GM12878 (cell line): ENCODE measurements around the gene PCNX1. TPM values are rescaled to one million over a fixed set of nuclear protein-coding genes. Genes with fewer than 3 reads are reported as not detected.

ENCODE experiments used
- ATAC-seq: fragments of 200-7000 bp; cut with Tn5 transposase; 3 replicates; pipeline ENCODE4 v1.9.1; 2020; ENCODE audit warnings: mild to moderate bottlenecking, moderate library complexity
- BruUV-seq: library from RNA; stranded (reverse); fragments of 400-500 nt; replicated peaks from 2 replicates; lab custom pipeline; 2021; lab: Mats Ljungman, UMichigan
- CTCF ChIA-PET: fragments of 300-600 bp; sonication (Branson Sonifier 250); formaldehyde crosslinking; extraction: SDS; loops from one replicate; lab custom pipeline; 2021; ENCODE audit warnings: inconsistent platforms; lab: Yijun Ruan, JAX
- POLR2A ChIA-PET: fragments of 350-600 bp; formaldehyde crosslinking; extraction: SDS; loops from one replicate; lab custom pipeline; 2021; ENCODE audit warnings: inconsistent platforms; lab: Charles Lee
- RAD21 ChIA-PET: fragments of 300-600 bp; sonication (Branson Sonifier 250); formaldehyde crosslinking; loops from one replicate; lab custom pipeline; 2023; ENCODE audit warnings: antibody characterized with exemption; ENCODE audit not compliant: unreplicated experiment; lab: Charles Lee
- SMC1A ChIA-PET: fragments of 300-600 bp; sonication (Branson Sonifier 250); formaldehyde crosslinking; loops from one replicate; lab custom pipeline; 2023; ENCODE audit not compliant: unreplicated experiment, uncharacterized antibody; lab: Charles Lee
- DNase-seq: peaks from one replicate; pipeline ENCODE4 v3.0.0-alpha.2; 2011; ENCODE audit warnings: low read depth, low spot score
- FAIRE-seq: peaks from 3 replicates; lab custom pipeline; 2011; peaks lifted over from hg19 to GRCh38; lab: Jason Lieb, UNC
- H2AFZ ChIP-seq: 2 replicates; pipeline ENCODE4 v1.6.0; 2011; ENCODE audit warnings: low read depth, low read length, control low read depth; ENCODE audit not compliant: control insufficient read depth
- H3K27ac ChIP-seq: 2 replicates; pipeline ENCODE4 v1.5.1; 2011; ENCODE audit warnings: control low read depth; ENCODE audit not compliant: control insufficient read depth, insufficient read depth
- H3K27me3 ChIP-seq, 2 experiments: replicated peaks in 1 of 2; 2 replicates each; pipeline versions ENCODE4 v1.6.0 to v1.6.1; 2011; ENCODE audit warnings: low read length in 1 of 2; ENCODE audit not compliant: control insufficient read depth in 2 of 2, insufficient read depth in 2 of 2
- H3K36me3 ChIP-seq, 2 experiments: 2 replicates each; pipeline ENCODE4 v1.5.1; 2011; ENCODE audit warnings: low read length in 1 of 2; ENCODE audit not compliant: control insufficient read depth in 2 of 2, insufficient read depth in 2 of 2
- H3K4me1 ChIP-seq: 2 replicates; pipeline ENCODE4 v1.6.1; 2011; ENCODE audit warnings: mild to moderate bottlenecking, low read length, moderate library complexity, mixed read lengths; ENCODE audit not compliant: control insufficient read depth, insufficient read depth
- H3K4me2 ChIP-seq: 2 replicates; pipeline ENCODE4 v1.6.0; 2011; ENCODE audit warnings: control low read depth; ENCODE audit not compliant: control insufficient read depth, insufficient read depth
- H3K4me3 ChIP-seq: fragments of 200-600 bp; sonication (generic); 2 replicates; pipeline ENCODE4 v1.5.1; 2016
- H3K79me2 ChIP-seq: 2 replicates; pipeline ENCODE4 v1.6.0; 2011; ENCODE audit warnings: low read length; ENCODE audit not compliant: control insufficient read depth, insufficient read depth
- H3K9ac ChIP-seq: 2 replicates; pipeline ENCODE4 v1.8.0; 2011; ENCODE audit warnings: low read length, control low read depth, mixed read lengths; ENCODE audit not compliant: control insufficient read depth, insufficient read depth
- H3K9me3 ChIP-seq: replicated peaks from 3 replicates; pipeline ENCODE4 v1.5.1; 2011; ENCODE audit warnings: mild to moderate bottlenecking, low read length; ENCODE audit not compliant: control insufficient read depth, insufficient read depth
- H4K20me1 ChIP-seq: 2 replicates; pipeline ENCODE4 v1.6.0; 2011; ENCODE audit not compliant: control insufficient read depth, insufficient read depth
- ATF7 ChIP-seq: fragments of 450-650 bp; IDR thresholded peaks from 2 replicates; pipeline ENCODE4 v1.6.1; 2016; ENCODE audit warnings: low read depth, mild to moderate bottlenecking
- BHLHE40 ChIP-seq, 2 experiments: fragments of 450-650 bp in 1 of 2; IDR thresholded peaks; 2 replicates each; pipeline ENCODE4 v1.6.1; 2011 to 2017; ENCODE audit warnings: low read depth in 2 of 2, borderline replicate concordance in 1 of 2, improper control_type of control experiment in 1 of 2, low read length in 1 of 2, mild to moderate bottlenecking in 1 of 2
- DPF2 ChIP-seq: fragments of 450-650 bp; IDR thresholded peaks from 2 replicates; pipeline ENCODE4 v1.6.1; 2017; ENCODE audit warnings: mild to moderate bottlenecking
- EED ChIP-seq: sonication (generic); IDR thresholded peaks from 2 replicates; pipeline ENCODE4 v1.6.1; 2016; ENCODE audit warnings: antibody characterized with exemption, low read depth
- EGR1 ChIP-seq, 2 experiments: IDR thresholded peaks; 1 replicate in 1 of 2; 2 replicates in 1 of 2; pipeline ENCODE4 v1.6.1; 2011 to 2012; ENCODE audit warnings: low read depth in 2 of 2, low read length in 2 of 2, borderline replicate concordance in 1 of 2, mild to moderate bottlenecking in 1 of 2, moderate library complexity in 1 of 2
- FOS ChIP-seq: IDR thresholded peaks from 3 replicates; pipeline ENCODE4 v1.6.1; 2011; ENCODE audit warnings: borderline replicate concordance; ENCODE audit not compliant: insufficient read length; ENCODE audit errors: extremely low read depth
- GATAD2B ChIP-seq: fragments of 450-650 bp; conservative IDR thresholded peaks from 2 replicates; pipeline ENCODE4 v1.6.1; 2017; ENCODE audit warnings: low read depth, mild to moderate bottlenecking, moderate library complexity
- MEF2A ChIP-seq: IDR thresholded peaks from 2 replicates; pipeline ENCODE4 v1.6.1; 2011; ENCODE audit warnings: low read depth, mild to moderate bottlenecking, low read length, moderate library complexity; ENCODE audit not compliant: insufficient read depth
- NFIC ChIP-seq: IDR thresholded peaks from 2 replicates; pipeline ENCODE4 v1.6.1; 2012; ENCODE audit warnings: low read depth, mild to moderate bottlenecking, inconsistent platforms, low read length, moderate library complexity
- NKRF ChIP-seq: fragments of 450-650 bp; conservative IDR thresholded peaks from 2 replicates; pipeline ENCODE4 v1.6.1; 2017; ENCODE audit warnings: mild to moderate bottlenecking, moderate library complexity
- NR2F1 ChIP-seq: fragments of 450-650 bp; conservative IDR thresholded peaks from 2 replicates; pipeline ENCODE4 v1.6.1; 2017; ENCODE audit warnings: mild to moderate bottlenecking
- POLR2A ChIP-seq: IDR thresholded peaks from 2 replicates; pipeline ENCODE4 v1.6.1; 2011; ENCODE audit warnings: low read depth, mild to moderate bottlenecking, low read length
- RAD51 ChIP-seq: fragments of 450-650 bp; IDR thresholded peaks from 2 replicates; pipeline ENCODE4 v1.6.1; 2016; ENCODE audit warnings: moderate library complexity, mild to moderate bottlenecking, inconsistent platforms
- RB1 ChIP-seq: fragments of 450-650 bp; formaldehyde crosslinking; IDR thresholded peaks from 2 replicates; pipeline ENCODE4 v1.6.1; 2017; ENCODE audit warnings: mild to moderate bottlenecking, borderline replicate concordance
- RCOR1 ChIP-seq: conservative IDR thresholded peaks from 2 replicates; pipeline ENCODE4 v1.6.1; 2012; ENCODE audit warnings: low read depth, low read length, improper control_type of control experiment
- RELA ChIP-seq: fragments of 450-650 bp; IDR thresholded peaks from 2 replicates; pipeline ENCODE4 v1.8.0; 2014; ENCODE audit warnings: borderline replicate concordance; ENCODE audit not compliant: partially characterized antibody
- SMAD1 ChIP-seq: fragments of 450-650 bp; IDR thresholded peaks from 2 replicates; pipeline ENCODE4 v1.6.1; 2018; ENCODE audit warnings: mild to moderate bottlenecking, low read depth; ENCODE audit not compliant: partially characterized antibody
- SMARCA5 ChIP-seq: fragments of 450-650 bp; IDR thresholded peaks from 2 replicates; pipeline ENCODE4 v1.6.1; 2017; ENCODE audit warnings: mild to moderate bottlenecking
- SREBF1 ChIP-seq: IDR thresholded peaks from 2 replicates; pipeline ENCODE4 v1.6.1; 2012; ENCODE audit warnings: mild to moderate bottlenecking, low read length
- YBX1 ChIP-seq: fragments of 450-650 bp; IDR thresholded peaks from 2 replicates; pipeline ENCODE4 v1.6.1; 2016; ENCODE audit warnings: antibody characterized with exemption
- YY1 ChIP-seq: IDR thresholded peaks from 2 replicates; pipeline ENCODE4 v1.6.1; 2011; ENCODE audit warnings: low read depth, mild to moderate bottlenecking, low read length
- ZNF24 ChIP-seq: fragments of 450-650 bp; IDR thresholded peaks from 2 replicates; pipeline ENCODE4 v1.6.1; 2017; ENCODE audit warnings: antibody characterized with exemption, mild to moderate bottlenecking
- WGBS: methylation state at CpG from one replicate; pipeline ENCODE4 v1.1.6; 2016; ENCODE audit warnings: low lambda C conversion rate; ENCODE audit not compliant: insufficient replicate concordance, insufficient coverage; ENCODE audit errors: missing lambda C conversion rate; 5-methylcytosine and 5-hydroxymethylcytosine counted together
- in situ Hi-C: fragments of 300-500 bp; cut with MboI; formaldehyde crosslinking; loops from 9 replicates; pipeline ENCODE4 v1.14.3; 2018; ENCODE audit warnings: mixed read lengths
- intact Hi-C: fragments of 100-400 bp; cut with micrococcal nuclease; formaldehyde crosslinking; loops from one replicate; pipeline ENCODE4 v1.14.2; 2022; ENCODE audit not compliant: unreplicated experiment
- polyA plus RNA-seq, 11 experiments: library from polyadenylated mRNA; depleted of rRNA in 4 of 11; unstranded in 6 of 11; stranded (reverse) in 5 of 11; fragments of >200 nt; fragmentation: Nextera tagmentation in 4 of 11; fragmentation: Illumina TruSeq in 1 of 11; extraction: Ambion mirVana in 4 of 11; extraction: Trizol in 1 of 11; gene quantifications; 1 replicate in 1 of 11; 2 replicates in 10 of 11; pipeline versions ENCODE4 v1.2.1 to v1.2.3, GENCODE V29; 2011 to 2016; ENCODE audit warnings: inconsistent platforms in 2 of 11, missing spikeins in 2 of 11, low read depth in 1 of 11
- total RNA-seq, 4 experiments: library from RNA; depleted of rRNA in 3 of 4; stranded (reverse); fragments of >200 nt in 3 of 4; fragmentation: Illumina TruSeq in 1 of 4; extraction: Trizol in 1 of 4; gene quantifications; 2 replicates each; pipeline versions ENCODE4 v1.2.1 to v1.2.3, GENCODE V29; 2013 to 2021
- TF ChIP-seq, protein P1 (sequence below): IDR thresholded peaks from 2 replicates; pipeline ENCODE4 v1.6.1; 2011; ENCODE audit warnings: borderline replicate concordance, low read depth, mild to moderate bottlenecking, moderate library complexity, mixed read lengths, low read length; ENCODE audit not compliant: insufficient read depth; ENCODE audit errors: extremely low read length

Gene PCNX1
- total and polyA plus RNA-seq, 10 of the 15 experiments (the other 5 are each of a cell fraction or from before 2014, with no cell fraction given), result 4.6 to 53.9 (median 20.5) TPM

- ChIA-PET POLR2A (interaction anchor here (0.7 to 1.6 kb wide), 5 partner anchors 9 to 73 kb away, joined by 3 to 7 read pairs (median 4); partner anchors contain the start of gene MAP3K9), SMC1A (interaction anchor here (0.8 to 9.8 kb wide), 13 partner anchors 11 to 99 kb away, joined by 3 to 89 read pairs (median 7); partner anchors contain the start of gene PCNX1), RAD21 (interaction anchor here (0.8 to 1.5 kb wide), 9 partner anchors 9 to 73 kb away, joined by 3 to 6 read pairs (median 3); partner anchors contain the start of gene PCNX1), CTCF (interaction anchor here (1.0 to 12.3 kb wide), 9 partner anchors 10 to 89 kb away, joined by 3 to 110 read pairs (median 5); partner anchors contain the start of gene PCNX1)
- no peak for FAIRE-seq
- WGBS, result 71% methylated on average over 6 of the region's 6 CpGs
- Histone ChIP-seq H3K9ac (no peak overlapping the region), H2AFZ (no peak overlapping the region), H3K9me3 (no peaks in the 10 kb centered on the region), H3K27ac (peak overlapping the region; percentile 30), H3K4me3 (no peak overlapping the region), H3K27me3 (no peaks in the 10 kb centered on the region), H3K4me1 (peaks cover 67% of the 10 kb centered on the region), H3K79me2 (no peaks in the 10 kb centered on the region), H4K20me1 (no peaks in the 10 kb centered on the region), H3K4me2 (peak overlapping the region; percentile 46; the same call in 1 of the 2 replicates), H3K36me3 (no peaks in the 10 kb centered on the region)
- DNase-seq, result peak; percentile 54
- no TSS peak for BruUV-seq
- intact Hi-C loops (loop anchor here (1.0 kb wide), 1 partner anchor 24 kb away; the partner anchor contains the start of gene PCNX1), in situ Hi-C loops (no loop called here)
- peak; percentile 1; the same call in 2 of the 3 replicates for ATAC-seq
- TF ChIP-seq NKRF (no peak), ZNF24 (no peak), EGR1 (IDR thresholded peaks at IDR 0.05; ENCODE audit: borderline replicate concordance in 1 of 2, low read depth in 2 of 2, low read length in 2 of 2) (no peak), GATAD2B (peak; percentile 22; the same call in 1 of the 2 replicates), RELA (no peak), RB1 (no peak), POLR2A (no peak), SMARCA5 (no peak), FOS (no peak), RAD51 (no peak), SREBF1 (no peak), YBX1 (no peak), NR2F1 (0 out of 2 replicates have a peak, but pooled peaks have one; percentile 24), MEF2A (0 out of 2 replicates have a peak, but pooled peaks have one; percentile 20), RCOR1 (no peak), SMAD1 (no peak), DPF2 (peak; percentile 81), YY1 (no peak), BHLHE40 (IDR thresholded peaks at IDR 0.05; ENCODE audit: borderline replicate concordance in 1 of 2, low read depth in 2 of 2, low read length in 1 of 2) (no peak), NFIC (peak; percentile 88), ATF7 (peak; percentile 41; the same call in 1 of the 2 replicates), EED (peak; percentile 88)
- TF ChIP-seq, protein P1, sequence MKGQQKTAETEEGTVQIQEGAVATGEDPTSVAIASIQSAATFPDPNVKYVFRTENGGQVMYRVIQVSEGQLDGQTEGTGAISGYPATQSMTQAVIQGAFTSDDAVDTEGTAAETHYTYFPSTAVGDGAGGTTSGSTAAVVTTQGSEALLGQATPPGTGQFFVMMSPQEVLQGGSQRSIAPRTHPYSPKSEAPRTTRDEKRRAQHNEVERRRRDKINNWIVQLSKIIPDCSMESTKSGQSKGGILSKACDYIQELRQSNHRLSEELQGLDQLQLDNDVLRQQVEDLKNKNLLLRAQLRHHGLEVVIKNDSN, result no peak
Measured at GRCh38 chr14:70882776-70883492, 24.3 kb upstream of the PCNX1 start.
